Tibial artery (tissue), 4 donors: ENCODE measurements around the gene IKBKE.

ENCODE experiments used
- DNase-seq, 2 donors: peaks; one replicate each; pipeline ENCODE4 v3.0.0-alpha.2; 2019
- H3K27ac ChIP-seq, 2 donors: fragments of 200-600 bp; sonication (generic) in 1 of 2; 1 replicate in 1 of 2; 2 replicates in 1 of 2; pipeline ENCODE4 v1.5.1; 2018 to 2019; ENCODE audit warnings: mild to moderate bottlenecking in 1 of 2
- H3K27me3 ChIP-seq, 2 donors: fragments of 200-600 bp; sonication (generic) in 1 of 2; one replicate each; pipeline versions ENCODE4 v1.5.1 to v1.6.0; 2016 to 2019
- H3K36me3 ChIP-seq, 3 donors: fragments of 200-600 bp; sonication (generic) in 2 of 3; one replicate each; pipeline ENCODE4 v1.5.1; 2016 to 2019; ENCODE audit warnings: mild to moderate bottlenecking in 2 of 3
- H3K4me1 ChIP-seq, 4 donors: fragments of 200-600 bp; sonication (generic) in 2 of 4; 1 replicate in 3 of 4; 2 replicates in 1 of 4; pipeline ENCODE4 v1.5.1; 2016 to 2019
- H3K4me3 ChIP-seq, 2 donors: fragments of 200-600 bp; sonication (generic) in 1 of 2; 1 replicate in 1 of 2; 2 replicates in 1 of 2; pipeline ENCODE4 v1.5.1; 2018 to 2019; ENCODE audit warnings: mild to moderate bottlenecking in 2 of 2
- H3K9me3 ChIP-seq, 3 donors: fragments of 200-600 bp; sonication (generic) in 1 of 3; one replicate each; pipeline ENCODE4 v1.5.1; 2016 to 2019
- CTCF ChIP-seq, 2 experiments: fragments of 200-600 bp in 1 of 2; fragments of 450-650 bp in 1 of 2; IDR thresholded peaks; one replicate each; pipeline ENCODE4 v1.5.1; 2017 to 2019; ENCODE audit warnings: antibody characterized with exemption in 2 of 2, mild to moderate bottlenecking in 1 of 2, moderate library complexity in 1 of 2
- intact Hi-C: fragments of 100-400 bp; cut with DNase I; formaldehyde crosslinking; loops from one replicate; pipeline ENCODE4 v1.15.0; 2023; ENCODE audit warnings: low total_unique reads

IKBKE gene

GRCh38 chr1:206472886-206473285 lies 2.6 kb downstream of the IKBKE start:
- no peaks in the 10 kb centered on the region for H3K9me3 ChIP-seq
- H3K27ac ChIP-seq = no peak overlapping the region
- intact Hi-C loops = no loop called here
- H3K36me3 ChIP-seq = peaks cover 0 to 36% (median 5%) of the 10 kb centered on the region in 3 donors
- no peak for DNase-seq
- H3K4me1 ChIP-seq = peaks cover 6 to 21% (median 18%) of the 10 kb centered on the region in 4 donors
- TF ChIP-seq CTCF (IDR thresholded peaks at IDR 0.05) = no peak
- H3K27me3 ChIP-seq = peaks cover 0 to 10% of the 10 kb centered on the region in 2 donors
- no peak overlapping the region for H3K4me3 ChIP-seq

GRCh38 chr1:206476058-206476457 lies 5.8 kb downstream of the IKBKE start:
- no peak overlapping the region for H3K27ac ChIP-seq
- TF ChIP-seq CTCF (IDR thresholded peaks at IDR 0.05) = no peak
- H3K36me3 ChIP-seq = peaks cover 0 to 43% (median 11%) of the 10 kb centered on the region in 3 donors
- no peak overlapping the region for H3K4me3 ChIP-seq
- intact Hi-C loops = no loop called here
- peaks cover 0 to 9% (median 5%) of the 10 kb centered on the region in 4 donors for H3K4me1 ChIP-seq
- H3K9me3 ChIP-seq = no peaks in the 10 kb centered on the region
- DNase-seq = no peak
- no peaks in the 10 kb centered on the region for H3K27me3 ChIP-seq

- Histone ChIP-seq H3K27me3 (no peaks in the 10 kb centered on the region), H3K36me3 (peaks cover 0 to 43% (median 11%) of the 10 kb centered on the region in 3 donors), H3K9me3 (no peaks in the 10 kb centered on the region), H3K4me3 (no peak overlapping the region), H3K27ac (no peak overlapping the region), H3K4me1 (peaks cover 0 to 6% (median 2%) of the 10 kb centered on the region in 4 donors)
- intact Hi-C loops = no loop called here
- no peak for TF ChIP-seq CTCF (IDR thresholded peaks at IDR 0.05)
- DNase-seq = no peak
Measured at GRCh38 chr1:206476591-206476990, 6.3 kb downstream of the IKBKE start.

GRCh38 chr1:206477110-206477509 lies 6.8 kb downstream of the IKBKE start:
- H3K4me1 ChIP-seq = peaks cover 0 to 6% (median 2%) of the 10 kb centered on the region in 4 donors
- DNase-seq = no peak
- H3K27me3 ChIP-seq = no peaks in the 10 kb centered on the region
- H3K27ac ChIP-seq = no peak overlapping the region
- intact Hi-C loops = no loop called here
- H3K36me3 ChIP-seq = peaks cover 0 to 43% (median 11%) of the 10 kb centered on the region in 3 donors
- H3K9me3 ChIP-seq = no peaks in the 10 kb centered on the region
- no peak overlapping the region for H3K4me3 ChIP-seq
- no peak for TF ChIP-seq CTCF (IDR thresholded peaks at IDR 0.05)

- intact Hi-C loops = no loop called here
- no peak for DNase-seq
Measured at GRCh38 chr1:206477581-206478380, 7.5 kb downstream of the IKBKE start.

More at GRCh38 chr1:206477581-206478380, 7.5 kb downstream of the IKBKE start:
- H3K36me3 ChIP-seq = peaks cover 0 to 48% (median 11%) of the 10 kb centered on the region in 3 donors
- H3K27ac ChIP-seq = no peak overlapping the region
- H3K27me3 ChIP-seq = no peaks in the 10 kb centered on the region
- no peaks in the 10 kb centered on the region for H3K9me3 ChIP-seq
- TF ChIP-seq CTCF (IDR thresholded peaks at IDR 0.05) = no peak
- H3K4me1 ChIP-seq = peaks cover 0 to 6% (median 2%) of the 10 kb centered on the region in 4 donors
- H3K4me3 ChIP-seq = no peak overlapping the region
